ENCODE results near the gene MYH9.
"Not testable (repeated sequence)": the region's sequence is repeated elsewhere in the genome, so short reads cannot be mapped to it uniquely, and the experiment has no call there.

Gene MYH9

DNA sequence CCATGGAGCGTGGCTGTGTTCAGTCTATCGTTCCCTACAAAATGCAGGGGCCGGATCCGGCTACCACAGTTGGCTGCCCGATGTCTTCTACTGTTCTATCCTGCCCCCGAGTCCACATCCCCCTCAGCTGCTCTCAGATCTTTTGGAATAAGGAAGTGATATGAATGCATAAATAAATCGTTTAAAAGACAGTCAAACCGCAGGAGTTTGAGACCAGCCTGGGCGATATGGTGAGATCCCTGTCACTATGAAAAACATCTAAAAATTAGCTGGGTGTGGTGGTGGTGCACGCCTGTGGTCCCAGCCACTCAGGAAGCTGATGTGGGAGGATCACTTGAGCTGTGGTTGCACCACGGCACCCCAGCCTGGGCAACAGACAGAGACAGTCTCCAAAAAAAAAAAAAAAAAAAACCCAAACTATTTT lies 97.8 kb downstream of the MYH9 start:
- not testable (repeated sequence) for FAIRE-seq

GRCh38 chr22:36289406-36289870 lies 98.3 kb downstream of the MYH9 start:
- FAIRE-seq, result no peak

- FAIRE-seq, result no peak
Measured at GRCh38 chr22:36288571-36289405, 99.0 kb downstream of the MYH9 start.

- no peak for FAIRE-seq
Measured at GRCh38 chr22:36287881-36288515, 99.8 kb downstream of the MYH9 start.

DNA sequence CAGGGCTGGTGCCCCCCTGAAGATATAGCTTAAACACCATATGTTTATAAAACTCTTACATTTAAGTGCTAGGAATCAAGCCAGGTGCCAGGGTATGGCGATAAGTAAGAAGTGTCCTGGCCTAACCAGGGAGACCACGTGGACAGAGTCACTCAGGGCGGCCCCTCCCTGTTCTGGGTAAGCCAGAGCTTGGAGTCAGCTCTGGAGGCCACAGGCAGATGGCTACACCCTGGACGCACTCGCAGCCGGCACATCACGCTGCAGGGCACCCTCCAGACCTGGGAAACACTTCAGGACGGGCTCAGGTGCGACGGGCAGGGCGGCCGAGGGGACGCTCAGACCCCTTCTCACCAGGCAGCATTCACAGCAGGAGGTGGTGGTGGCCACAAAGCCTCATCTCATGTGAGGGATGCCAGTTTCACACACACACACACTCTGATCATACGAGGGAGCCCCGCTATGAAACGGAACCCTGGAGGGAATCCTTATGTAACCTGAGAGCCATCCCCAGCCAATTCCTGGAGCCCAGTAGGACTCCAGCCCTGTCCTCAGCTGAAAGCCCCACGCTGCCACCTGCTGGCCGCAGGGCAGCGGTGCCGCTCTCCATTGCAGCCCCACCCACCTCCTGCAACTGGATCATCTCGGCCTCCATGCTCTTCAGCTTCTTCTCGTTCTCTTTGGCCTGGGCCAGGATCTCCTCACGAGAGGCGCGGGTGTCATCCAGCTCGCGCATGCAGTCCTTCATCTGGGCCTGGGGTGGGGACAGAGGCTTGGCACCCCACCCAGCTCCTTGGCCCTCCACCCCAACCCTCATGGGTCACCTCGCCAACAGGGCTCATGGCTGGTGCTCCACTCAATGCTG lies 101.4 kb downstream of the MYH9 start:
- FAIRE-seq, result no peak

DNA sequence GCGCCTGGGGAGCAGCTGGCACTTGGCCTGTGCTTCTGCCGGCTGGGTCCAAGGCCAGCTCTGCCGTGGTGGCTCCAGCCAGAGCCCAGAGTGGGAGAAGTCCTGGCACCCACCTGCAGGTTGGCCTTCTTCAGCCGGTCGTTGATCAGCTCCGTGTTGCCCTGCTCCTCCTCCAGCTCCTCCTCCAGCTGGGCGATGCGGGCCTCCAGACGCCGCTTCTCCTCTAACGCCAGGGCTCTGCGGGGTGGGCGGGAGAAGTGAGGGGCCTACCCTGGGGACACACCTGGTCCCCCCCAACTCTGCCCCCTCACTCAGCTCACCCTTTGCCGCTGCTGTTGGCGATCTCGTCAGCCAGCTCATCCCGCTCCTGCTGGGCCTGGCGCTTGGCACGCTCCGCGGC lies 102.2 kb downstream of the MYH9 start:
- no peak for FAIRE-seq

DNA sequence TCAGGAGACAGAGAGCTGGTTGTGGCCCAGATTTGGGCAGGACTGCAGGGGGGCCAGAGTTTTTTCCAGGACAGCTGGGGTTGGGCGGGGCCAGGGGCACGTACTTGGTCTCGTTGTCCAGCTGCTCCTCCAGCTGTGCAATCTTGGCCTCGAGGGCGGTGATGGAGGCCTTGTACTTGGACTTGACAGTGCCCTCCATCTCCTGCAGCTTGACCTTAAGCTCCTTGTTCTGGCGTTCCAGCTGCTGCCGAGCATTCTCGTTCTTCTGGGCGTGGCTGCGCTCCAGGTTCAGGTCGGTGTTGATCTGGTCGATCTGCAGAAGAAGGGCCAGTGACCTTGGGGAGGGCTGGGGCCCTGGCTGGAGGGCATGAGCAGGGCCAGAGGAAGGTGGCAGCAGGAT lies 102.8 kb downstream of the MYH9 start:
- FAIRE-seq, result no peak

DNA sequence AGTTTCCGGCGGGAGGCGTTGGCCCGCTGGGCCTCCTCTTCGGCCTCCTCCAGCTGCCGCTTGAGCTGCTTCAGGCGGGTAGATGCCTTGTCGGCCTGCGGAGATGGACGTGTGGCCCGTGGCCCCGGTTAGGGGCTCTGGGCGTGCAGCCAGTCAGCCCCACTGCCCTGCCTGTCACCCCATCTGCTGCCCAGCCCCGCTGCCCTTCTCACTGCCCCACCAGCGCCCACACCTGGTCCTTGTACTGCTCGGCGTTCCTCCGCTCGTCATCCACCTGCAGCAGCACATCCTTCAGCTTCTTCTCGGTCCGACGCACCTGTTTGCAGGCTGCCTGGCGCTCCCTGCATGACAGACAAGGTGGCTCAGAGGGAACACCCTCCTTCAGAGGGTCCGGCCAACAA lies 103.6 kb downstream of the MYH9 start:
- no peak for FAIRE-seq

GRCh38 chr22:36282328-36282831 lies 105.4 kb downstream of the MYH9 start:
- no peak for FAIRE-seq

- no peak for FAIRE-seq
Measured at GRCh38 chr22:36281781-36282327, 105.9 kb downstream of the MYH9 start.

DNA sequence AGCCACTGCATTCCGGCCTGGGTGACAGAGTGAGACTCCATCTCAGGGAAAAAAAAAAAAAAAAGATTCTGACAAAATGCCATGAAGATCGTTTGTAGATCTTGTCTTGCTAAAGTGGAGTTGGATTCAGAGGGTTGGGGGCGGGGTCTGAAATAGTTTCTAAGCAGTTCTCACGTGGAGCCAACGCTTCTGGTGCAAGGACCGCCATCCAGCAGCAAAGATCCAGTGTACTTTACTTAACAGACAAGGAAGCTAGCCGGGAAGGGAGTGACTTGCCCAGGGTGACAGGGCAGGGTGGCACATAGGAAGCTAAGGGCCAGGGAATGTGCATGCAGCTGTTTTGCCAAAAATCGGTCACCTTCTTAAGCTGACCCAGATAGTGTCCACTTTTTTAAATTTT lies 107.4 kb downstream of the MYH9 start:
- no peak for FAIRE-seq

GRCh38 chr22:36279219-36279666 lies 108.5 kb downstream of the MYH9 start:
- FAIRE-seq, result no peak

DNA sequence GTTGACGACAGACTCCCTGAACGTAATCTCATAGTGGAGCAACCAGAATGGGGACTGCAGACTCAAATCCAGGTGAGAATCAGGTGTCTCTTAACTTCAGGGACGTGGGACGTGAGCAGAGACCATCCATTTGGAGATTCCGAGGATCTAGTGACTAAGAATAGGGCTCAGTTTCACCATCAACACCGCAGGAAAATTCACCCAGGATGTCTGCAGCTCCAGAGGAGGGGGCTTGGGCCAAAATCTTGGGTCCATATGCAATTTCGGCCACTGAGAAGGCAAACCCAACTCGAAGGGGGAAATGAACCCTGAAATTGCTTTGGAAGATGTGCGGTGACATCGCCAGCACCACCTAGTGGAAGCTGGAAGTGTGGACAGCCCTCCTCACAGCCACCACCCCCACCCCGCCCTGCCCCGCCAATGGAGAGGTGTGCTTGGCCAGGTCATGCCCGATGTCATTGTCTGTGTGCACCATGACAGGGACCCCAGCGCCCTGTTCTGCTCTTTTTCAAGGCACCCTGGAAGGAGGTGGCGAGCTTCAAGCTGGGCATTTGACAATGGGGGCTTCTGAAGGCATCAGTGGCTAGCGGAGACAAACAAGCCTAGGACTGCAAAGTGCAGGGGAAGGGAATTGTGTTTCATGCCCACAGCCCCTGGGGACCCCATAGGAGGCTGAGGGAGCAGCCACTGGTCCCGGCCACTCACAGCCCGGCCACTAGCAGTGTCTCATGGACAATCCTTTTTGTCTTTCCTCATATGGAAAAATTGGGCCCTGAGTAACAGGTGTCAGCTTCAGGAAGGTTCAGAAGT lies 110.1 kb downstream of the MYH9 start:
- no peak for FAIRE-seq

DNA sequence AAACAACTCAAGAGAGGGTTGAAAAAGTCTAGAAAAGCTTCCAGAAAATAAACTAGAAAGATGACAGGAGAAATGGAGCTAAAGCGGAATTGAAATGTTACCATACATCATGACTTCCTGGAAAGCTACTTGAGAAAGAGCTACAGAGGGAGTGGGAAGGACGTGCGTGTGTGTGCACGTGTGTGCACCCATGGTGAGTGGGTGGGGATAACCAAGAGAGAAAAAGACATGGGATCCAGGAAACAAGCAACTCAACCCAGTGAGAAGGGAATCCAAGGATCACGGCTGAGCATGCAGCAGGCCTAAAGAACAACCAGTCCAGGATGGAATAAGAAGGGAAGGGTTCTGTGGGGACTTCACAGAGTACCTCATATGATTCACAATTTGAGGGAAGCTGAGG lies 113.2 kb downstream of the MYH9 start:
- no peak for FAIRE-seq

- not testable (repeated sequence) for FAIRE-seq
Measured at GRCh38 chr22:36271951-36272350, 115.8 kb downstream of the MYH9 start.

DNA sequence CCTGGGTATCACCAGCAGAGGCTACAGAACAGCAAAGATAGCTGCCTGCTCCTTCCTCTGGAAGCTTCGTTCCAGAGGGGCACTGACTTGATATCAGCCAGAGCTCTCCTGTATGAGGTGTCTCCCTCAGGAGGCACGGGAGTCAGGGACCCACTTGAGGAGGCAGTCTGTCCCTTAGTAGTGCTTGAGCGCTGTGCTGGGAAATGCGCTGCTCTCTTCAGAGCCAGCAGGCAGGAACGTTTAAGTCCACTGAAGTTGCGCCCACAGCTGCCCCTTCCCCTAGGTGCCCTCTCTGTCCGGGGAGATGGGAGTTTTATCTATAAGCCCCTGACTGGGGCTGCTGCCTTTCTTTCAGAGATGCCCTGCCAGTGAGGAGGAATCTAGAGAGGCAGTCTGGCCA lies 116.5 kb downstream of the MYH9 start:
- not testable (repeated sequence) for FAIRE-seq

GRCh38 chr22:36267896-36268485 lies 119.8 kb downstream of the MYH9 start:
- FAIRE-seq, result no peak

DNA sequence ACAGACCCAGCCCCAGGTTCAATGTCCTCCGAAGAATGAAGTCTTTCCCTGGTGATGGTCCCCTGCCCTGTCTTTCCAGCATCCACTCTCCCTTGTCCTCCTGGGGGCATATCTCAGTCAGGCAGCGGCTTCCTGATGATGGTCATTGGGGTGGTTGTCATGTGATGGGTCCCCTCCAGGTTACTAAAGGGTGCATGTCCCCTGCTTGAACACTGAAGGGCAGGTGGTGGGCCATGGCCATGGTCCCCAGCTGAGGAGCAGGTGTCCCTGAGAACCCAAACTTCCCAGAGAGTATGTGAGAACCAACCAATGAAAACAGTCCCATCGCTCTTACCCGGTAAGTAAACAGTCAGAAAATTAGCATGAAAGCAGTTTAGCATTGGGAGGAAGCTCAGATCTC lies 120.7 kb downstream of the MYH9 start:
- no peak for FAIRE-seq

DNA sequence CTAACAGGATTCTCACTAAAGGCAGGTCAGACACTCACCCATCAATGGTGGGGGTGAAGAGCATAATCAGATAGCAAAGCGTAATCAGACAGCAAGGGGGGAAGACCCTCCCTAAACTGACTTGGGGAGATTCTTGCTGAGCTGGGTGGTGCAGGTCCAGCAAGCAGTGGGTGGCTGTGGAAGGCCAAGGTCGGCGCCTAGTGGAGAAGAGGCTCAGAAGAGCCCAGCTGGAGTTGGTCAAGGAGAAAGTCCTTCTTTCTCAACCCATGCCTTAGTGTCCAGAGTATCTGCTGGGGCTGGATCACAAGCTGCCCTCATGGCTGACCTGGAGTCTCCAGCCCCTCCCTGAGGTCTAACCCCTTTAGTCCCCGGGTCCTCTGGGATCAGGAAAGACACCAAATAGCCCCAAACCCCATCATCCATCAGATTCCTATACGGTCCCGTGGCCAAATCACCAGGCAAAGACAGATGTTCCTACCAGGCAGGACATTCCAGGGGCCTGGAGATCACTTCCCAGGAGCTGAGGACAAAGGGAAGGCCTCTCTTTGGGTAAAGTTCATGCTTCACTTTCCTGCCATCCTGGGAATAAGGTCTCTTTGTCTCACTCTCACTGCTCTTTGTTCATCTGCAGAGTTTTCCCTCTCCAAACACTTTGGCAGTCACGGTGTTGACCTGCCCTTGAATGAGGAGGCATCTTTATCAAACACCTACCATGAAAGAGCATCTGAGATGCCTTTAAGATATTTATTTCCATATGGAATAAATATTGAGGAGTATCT lies 123.7 kb downstream of the MYH9 start:
- not testable (repeated sequence) for FAIRE-seq

DNA sequence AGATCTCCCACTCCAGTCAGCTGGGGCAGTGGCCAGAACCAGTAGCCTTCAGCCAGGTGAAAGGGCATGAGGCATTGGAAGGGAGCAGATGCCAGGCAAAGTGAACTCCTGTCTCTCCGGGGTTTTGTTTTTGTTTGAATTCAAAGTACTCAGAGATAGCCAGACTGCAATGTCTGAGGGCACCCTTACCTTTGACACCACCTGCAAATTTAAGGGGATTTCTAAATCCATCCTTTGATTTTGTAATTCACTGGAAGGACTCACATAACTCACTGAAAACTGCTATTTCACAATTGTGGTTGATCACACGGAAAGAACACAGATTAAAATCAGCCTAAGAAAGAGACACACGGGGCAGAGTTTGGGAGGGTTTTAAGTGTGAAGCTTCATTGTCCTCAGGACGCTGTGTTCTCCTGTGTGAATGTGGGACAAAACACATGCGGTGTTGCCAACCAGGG lies 124.5 kb downstream of the MYH9 start:
- not testable (repeated sequence) for FAIRE-seq

Data from colon (tissue), 2 donors.